Measurements from ENCODE around the gene GSE1.

The GSE1 gene

GRCh38 chr16:85627089-85627488 is 14.0 kb downstream of the GSE1 start:
- TF ChIP-seq CTCF (IDR thresholded peaks at IDR 0.05) = no peak

- no peak for TF ChIP-seq CTCF (IDR thresholded peaks at IDR 0.05)
Observed at GRCh38 chr16:85627526-85628264, 14.6 kb downstream of the GSE1 start.

GRCh38 chr16:85628265-85628556 is 15.1 kb downstream of the GSE1 start:
- no peak for TF ChIP-seq CTCF (IDR thresholded peaks at IDR 0.05)

GRCh38 chr16:85628645-85629044 is 15.5 kb downstream of the GSE1 start:
- TF ChIP-seq CTCF (IDR thresholded peaks at IDR 0.05) = no peak

GRCh38 chr16:85629326-85629725 is 16.2 kb downstream of the GSE1 start:
- TF ChIP-seq CTCF (IDR thresholded peaks at IDR 0.05) = no peak

GRCh38 chr16:85629853-85630252 is 16.7 kb downstream of the GSE1 start:
- TF ChIP-seq CTCF (IDR thresholded peaks at IDR 0.05) = no peak

GRCh38 chr16:85631230-85631629 is 18.1 kb downstream of the GSE1 start:
- no peak for TF ChIP-seq CTCF (IDR thresholded peaks at IDR 0.05)
